Caco-2 (cell line): Measurements from ENCODE around the gene NPFF. TPM values are rescaled to one million over a fixed set of nuclear protein-coding genes. Genes with fewer than 3 reads are reported as not detected.

Source experiments
- BruUV-seq: library from RNA; stranded (reverse); fragments of 400-500 nt; replicated peaks from 2 replicates; lab custom pipeline; 2021; lab: Mats Ljungman, UMichigan
- CTCF ChIA-PET: fragments of 300-600 bp; sonication (Branson Sonifier 250); formaldehyde crosslinking; loops from one replicate; lab custom pipeline; 2022; ENCODE audit warnings: antibody characterized with exemption; lab: Charles Lee
- POLR2A ChIA-PET: fragments of 300-600 bp; sonication (Branson Sonifier 250); formaldehyde crosslinking; loops from one replicate; lab custom pipeline; 2022; ENCODE audit warnings: antibody characterized with exemption; lab: Charles Lee
- DNase-seq, 2 experiments: peaks; one replicate each; pipeline versions ENCODE4 v3.0.0 to v3.0.0-alpha.2; 2020 to 2022
- H3K27me3 ChIP-seq: replicated peaks from 2 replicates; pipeline ENCODE4 v1.6.0; 2011; ENCODE audit warnings: low read length; ENCODE audit not compliant: control insufficient read depth, insufficient read depth
- H3K36me3 ChIP-seq: 2 replicates; pipeline ENCODE4 v1.5.1; 2011; ENCODE audit warnings: low read length; ENCODE audit not compliant: control insufficient read depth, insufficient read depth
- H3K4me1 ChIP-seq: fragments of 250-450 bp; sonication (Bioruptor Pico); 2 replicates; pipeline ENCODE4 v1.5.1; 2020; ENCODE audit warnings: mild to moderate bottlenecking
- H3K4me3 ChIP-seq: 2 replicates; pipeline ENCODE4 v1.5.1; 2011; ENCODE audit warnings: low read depth, mild to moderate bottlenecking, control low read depth, low read length
- H3K9me3 ChIP-seq: fragments of 250-450 bp; sonication (Bioruptor Pico); 2 replicates; pipeline ENCODE4 v1.5.1; 2020; ENCODE audit warnings: mild to moderate bottlenecking, moderate library complexity
- H3K27ac Mint-ChIP-seq: one replicate; pipeline ENCODE4 v1.8.0; 2022; ENCODE audit warnings: mixed read lengths; ENCODE audit not compliant: unreplicated experiment
- H3K27me3 Mint-ChIP-seq: one replicate; pipeline ENCODE4 v1.8.0; 2022; ENCODE audit warnings: mixed read lengths; ENCODE audit not compliant: insufficient read depth, unreplicated experiment
- H3K36me3 Mint-ChIP-seq: one replicate; pipeline ENCODE4 v1.8.0; 2022; ENCODE audit warnings: mild to moderate bottlenecking, mixed read lengths; ENCODE audit not compliant: insufficient read depth, unreplicated experiment
- H3K4me1 Mint-ChIP-seq: one replicate; pipeline ENCODE4 v1.8.0; 2022; ENCODE audit warnings: low read depth, mixed read lengths; ENCODE audit not compliant: unreplicated experiment
- H3K4me3 Mint-ChIP-seq: one replicate; pipeline ENCODE4 v1.8.0; 2022; ENCODE audit warnings: mild to moderate bottlenecking, moderate library complexity, mixed read lengths; ENCODE audit not compliant: unreplicated experiment
- H3K9me3 Mint-ChIP-seq: one replicate; pipeline ENCODE4 v1.8.0; 2022; ENCODE audit warnings: mixed read lengths; ENCODE audit not compliant: unreplicated experiment
- CTCF ChIP-seq, 2 experiments: fragments of 200-600 bp in 1 of 2; IDR thresholded peaks; 1 replicate in 1 of 2; 2 replicates in 1 of 2; pipeline versions ENCODE4 v1.5.1 to v1.8.0; 2011 to 2022; ENCODE audit warnings: antibody characterized with exemption in 1 of 2, control low read depth in 1 of 2, inconsistent platforms in 1 of 2, low read depth in 1 of 2, low read length in 1 of 2, mild to moderate bottlenecking in 1 of 2, moderate library complexity in 1 of 2; ENCODE audit not compliant: insufficient read depth in 1 of 2, severe bottlenecking in 1 of 2, unreplicated experiment in 1 of 2
- intact Hi-C: fragments of 100-400 bp; cut with micrococcal nuclease; formaldehyde crosslinking; loops from one replicate; pipeline ENCODE4 v1.10.0; 2022; ENCODE audit not compliant: unreplicated experiment
- total RNA-seq: library from RNA; stranded (reverse); gene quantifications from 2 replicates; pipeline ENCODE4 v1.2.3, GENCODE V29; 2022

NPFF gene
- total RNA-seq, 1 experiment from 2014 or later: 2.4 TPM

DNA sequence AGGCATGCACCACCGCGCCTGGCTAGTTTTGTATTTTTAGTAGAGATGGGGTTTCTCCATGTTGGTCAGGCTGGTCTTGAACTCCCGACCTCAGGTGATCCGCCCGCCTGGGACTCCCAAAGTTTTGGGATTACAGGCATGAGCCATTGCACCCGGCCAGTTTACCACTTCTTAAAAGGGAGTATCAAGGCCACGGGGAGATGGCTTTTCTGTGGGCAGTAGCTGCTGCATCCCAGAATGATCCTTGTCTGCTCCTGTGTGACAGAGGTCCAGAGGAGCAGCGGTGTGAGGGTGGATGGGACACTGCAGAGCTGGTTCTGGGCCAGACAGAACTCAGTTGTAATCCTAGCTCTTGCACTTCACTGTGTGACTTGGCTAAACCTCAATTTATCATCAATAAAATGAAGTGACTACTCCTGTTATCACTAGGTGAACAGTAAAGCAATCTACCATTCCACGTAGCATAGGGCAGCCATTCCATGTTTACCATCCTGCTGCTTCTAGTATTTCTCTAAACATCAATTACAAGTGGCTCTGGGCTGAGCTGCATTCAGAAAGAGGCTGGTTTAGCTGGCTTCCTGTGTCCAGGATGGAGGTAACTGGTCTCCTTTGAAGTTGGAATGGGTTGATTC, 3.0 kb upstream of the NPFF start:
- Mint-ChIP-seq H3K9me3 (no peaks in the 10 kb centered on the region), H3K4me3 (no peak overlapping the region), H3K4me1 (no peaks in the 10 kb centered on the region), H3K27ac (no peak overlapping the region), H3K36me3 (peaks cover 18% of the 10 kb centered on the region), H3K27me3 (no peaks in the 10 kb centered on the region)
- DNase-seq: no peak
- Histone ChIP-seq H3K36me3 (peaks cover 4% of the 10 kb centered on the region), H3K4me1 (no peaks in the 10 kb centered on the region), H3K9me3 (no peaks in the 10 kb centered on the region), H3K27me3 (no peaks in the 10 kb centered on the region), H3K4me3 (no peak overlapping the region)
- TF ChIP-seq CTCF (IDR thresholded peaks at IDR 0.05; ENCODE audit: insufficient read depth in 1 of 2, low read depth in 1 of 2, low read length in 1 of 2, severe bottlenecking in 1 of 2, unreplicated experiment in 1 of 2): no peak
- BruUV-seq: no TSS peak
- intact Hi-C loops: no loop called here
- ChIA-PET CTCF (interaction anchor here (1.1 to 2.5 kb wide), 2 partner anchors 9 to 34 kb away, joined by 3 to 7 read pairs; partner anchors contain the start of gene TARBP2), POLR2A (no interaction called here)

DNA sequence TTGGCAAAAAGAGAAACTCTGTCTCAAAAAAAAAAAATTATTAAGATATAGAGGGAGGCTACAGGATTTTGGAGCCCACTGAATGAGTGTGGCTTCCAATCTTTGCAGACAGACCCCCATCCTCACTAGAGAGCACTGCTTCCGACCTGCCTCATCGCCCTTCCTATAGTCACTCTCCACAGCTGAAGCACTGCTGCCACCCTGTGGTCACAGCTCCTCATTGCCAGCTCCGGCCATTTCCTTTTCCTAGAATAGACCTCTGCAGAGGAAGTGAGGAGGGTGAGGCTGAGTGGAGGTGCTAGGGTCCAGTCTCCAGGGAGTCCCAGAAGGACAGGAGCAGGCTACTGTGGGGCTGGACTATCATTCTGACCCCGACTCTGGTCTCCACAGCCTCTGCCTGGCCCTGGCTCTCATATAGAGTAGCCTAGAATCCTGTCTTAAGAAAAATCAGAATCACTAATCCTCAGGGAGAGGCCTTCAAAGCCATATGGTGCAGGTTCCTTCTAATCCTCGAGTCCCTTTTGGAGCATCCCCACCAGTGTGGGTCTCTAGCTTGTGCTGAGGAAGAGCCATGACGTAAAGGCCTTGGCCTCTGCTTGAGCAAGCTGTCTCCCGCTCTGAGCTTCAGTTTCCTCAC, 1.4 kb upstream of the NPFF start:
- H3K27ac Mint-ChIP-seq: no peak overlapping the region
- H3K4me1 Mint-ChIP-seq: no peaks in the 10 kb centered on the region
- no peaks in the 10 kb centered on the region for H3K9me3 ChIP-seq

More for the DNA sequence above, 1.4 kb upstream of the NPFF start:
- H3K36me3 Mint-ChIP-seq: peaks cover 28% of the 10 kb centered on the region
- H3K27me3 Mint-ChIP-seq: no peaks in the 10 kb centered on the region
- intact Hi-C loops: loop anchor here (1.0 to 2.0 kb wide), 5 partner anchors 26 to 184 kb away; no protein-coding TSS in a partner anchor
- peak; percentile 80 to 88 for DNase-seq
- ChIA-PET CTCF (interaction anchor here (0.5 to 2.1 kb wide), 14 partner anchors 9 to 295 kb away, joined by 3 to 17 read pairs (median 5); partner anchors contain the start of genes AAAS, ATF7, MAP3K12 and TARBP2), POLR2A (interaction anchor here (0.6 to 1.0 kb wide), 2 partner anchors 135 to 156 kb away, joined by 3 to 4 read pairs; no protein-coding TSS in a partner anchor)
- no TSS peak for BruUV-seq
- peak; percentile 81 to 91 for TF ChIP-seq CTCF (IDR thresholded peaks at IDR 0.05; ENCODE audit: insufficient read depth in 1 of 2, low read depth in 1 of 2, low read length in 1 of 2, severe bottlenecking in 1 of 2, unreplicated experiment in 1 of 2)
- no peak overlapping the region for H3K4me3 ChIP-seq
- no peaks in the 10 kb centered on the region for H3K4me1 ChIP-seq
- H3K9me3 Mint-ChIP-seq: no peaks in the 10 kb centered on the region
- H3K27me3 ChIP-seq: no peaks in the 10 kb centered on the region
- peaks cover 4% of the 10 kb centered on the region for H3K36me3 ChIP-seq
- H3K4me3 Mint-ChIP-seq: no peak overlapping the region
